ENCODE results near the gene RYR3.

Gene RYR3

DNA sequence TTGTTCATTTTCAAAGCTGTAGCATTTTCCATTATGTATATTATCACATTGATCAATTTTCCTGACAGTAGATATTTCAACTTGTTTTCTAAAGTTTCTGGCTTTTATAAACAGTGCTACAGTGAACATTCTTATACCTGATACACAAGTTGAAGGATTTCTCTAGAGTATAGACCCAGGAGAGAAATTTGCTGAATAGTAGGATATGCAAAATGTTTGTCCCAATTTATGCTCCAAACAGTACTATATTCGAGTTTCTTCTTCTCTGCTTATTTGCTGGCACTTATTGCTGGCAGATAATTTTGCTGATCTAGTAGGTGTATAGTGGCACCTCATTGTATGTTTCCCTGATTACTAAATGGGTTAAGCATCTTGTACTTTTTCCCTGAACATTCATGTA is 540.3 kb downstream of the RYR3 start:
- DNase-seq = no peak

GRCh38 chr15:33852094-33852493 is 541.3 kb downstream of the RYR3 start:
- no peak for DNase-seq

DNA sequence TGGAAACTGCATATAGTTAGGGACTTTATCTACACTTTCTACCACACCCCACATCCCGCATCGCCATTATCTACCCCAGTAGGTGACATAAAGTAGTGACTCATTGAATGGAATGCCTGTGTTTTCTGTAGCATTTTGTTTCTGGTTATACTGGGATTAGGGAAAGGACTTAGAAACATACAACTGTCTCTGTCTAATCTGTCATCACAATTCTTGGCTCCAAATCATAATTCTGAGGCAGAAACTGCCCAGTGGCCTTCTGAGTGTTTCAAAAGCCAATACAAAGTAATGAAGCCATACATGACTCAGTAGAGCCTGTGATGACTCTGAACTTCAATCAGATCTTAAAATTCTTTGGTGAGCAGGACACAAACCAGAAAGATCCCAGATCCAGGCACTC is 541.8 kb downstream of the RYR3 start:
- no peak for DNase-seq

GRCh38 chr15:33857726-33858125 is 547.0 kb downstream of the RYR3 start:
- DNase-seq = no peak

DNA sequence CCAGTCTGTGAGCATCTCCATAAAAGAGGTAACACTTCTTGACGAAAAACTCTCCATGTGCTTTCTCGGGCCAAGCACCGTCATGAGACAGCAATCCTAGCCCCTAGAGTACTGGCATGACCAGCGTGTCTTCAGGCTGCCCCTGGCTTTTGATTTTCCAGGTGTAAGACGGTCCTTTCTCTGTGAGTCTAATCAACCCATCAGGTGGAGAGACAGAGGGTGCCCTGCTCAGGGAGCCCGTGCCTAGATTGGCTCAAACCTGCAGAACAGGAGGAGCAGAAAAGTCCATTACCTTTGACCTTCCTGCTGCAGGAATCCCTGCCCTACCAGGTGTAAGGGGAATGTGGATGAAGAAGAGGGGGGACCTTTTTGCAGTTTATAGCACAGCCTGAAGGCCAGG is 548.1 kb downstream of the RYR3 start:
- no peak for DNase-seq

GRCh38 chr15:33859992-33860545 is 549.3 kb downstream of the RYR3 start:
- DNase-seq = no peak

DNA sequence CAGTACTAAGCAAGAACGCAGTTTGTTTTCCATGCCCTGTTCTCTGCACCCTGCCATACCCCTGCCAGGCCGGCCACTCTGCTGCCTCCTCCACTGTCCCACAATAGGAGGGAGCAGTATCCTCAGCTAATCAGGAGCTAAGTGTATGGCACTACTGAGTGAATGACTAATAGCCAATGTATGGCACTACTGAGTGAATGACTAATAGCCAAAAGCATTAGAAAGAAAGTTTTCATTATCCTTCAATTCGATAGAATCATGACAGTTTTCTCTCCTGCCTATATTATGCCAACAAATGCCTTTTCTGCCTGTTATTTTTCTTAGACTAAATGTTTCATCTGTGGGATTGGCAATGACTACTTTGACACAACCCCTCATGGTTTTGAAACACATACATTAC is 550.0 kb downstream of the RYR3 start:
- DNase-seq = no peak

GRCh38 chr15:33864360-33865075 is 553.8 kb downstream of the RYR3 start:
- DNase-seq = no peak

DNA sequence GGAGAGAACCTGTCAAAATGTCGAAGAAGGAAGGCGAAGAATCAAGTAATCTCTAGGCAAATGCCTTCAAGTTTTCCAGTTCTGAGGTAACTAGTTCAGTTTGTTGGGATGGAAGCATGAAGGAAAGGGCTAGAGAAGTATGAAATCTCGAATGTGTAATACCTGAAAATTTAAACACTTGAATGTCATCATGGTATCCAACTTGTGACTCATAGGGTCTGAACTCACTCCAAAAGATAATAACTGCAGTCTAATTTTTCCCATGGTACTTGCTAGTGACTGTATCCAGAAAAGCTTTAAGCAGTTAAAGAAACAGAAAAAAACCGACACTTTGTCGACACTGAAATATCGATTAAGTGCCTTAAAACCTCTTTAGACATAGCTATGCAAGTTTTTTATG is 554.6 kb downstream of the RYR3 start:
- no peak for DNase-seq

- DNase-seq = no peak
Measured at GRCh38 chr15:33866101-33866737, 555.5 kb downstream of the RYR3 start.

DNA sequence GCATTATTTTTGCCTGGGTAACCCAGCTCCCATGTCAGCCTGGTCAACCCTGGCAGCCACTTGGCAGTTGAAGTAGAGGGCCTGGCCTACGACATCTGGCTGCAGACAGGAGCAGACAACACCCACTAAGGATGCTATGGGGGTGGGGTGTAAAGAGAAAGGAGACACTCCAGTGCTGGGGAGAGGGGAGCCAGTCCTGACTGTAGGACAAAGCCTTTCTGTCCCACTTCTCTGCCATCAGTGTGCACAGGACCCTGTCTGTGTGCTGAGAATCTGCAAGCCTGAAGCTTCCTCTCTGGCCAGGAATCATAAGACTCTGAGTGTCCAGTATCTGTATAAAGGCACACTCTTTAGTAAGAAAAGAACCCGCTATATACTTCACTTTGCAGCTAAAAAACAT is 561.2 kb downstream of the RYR3 start:
- DNase-seq = no peak

DNA sequence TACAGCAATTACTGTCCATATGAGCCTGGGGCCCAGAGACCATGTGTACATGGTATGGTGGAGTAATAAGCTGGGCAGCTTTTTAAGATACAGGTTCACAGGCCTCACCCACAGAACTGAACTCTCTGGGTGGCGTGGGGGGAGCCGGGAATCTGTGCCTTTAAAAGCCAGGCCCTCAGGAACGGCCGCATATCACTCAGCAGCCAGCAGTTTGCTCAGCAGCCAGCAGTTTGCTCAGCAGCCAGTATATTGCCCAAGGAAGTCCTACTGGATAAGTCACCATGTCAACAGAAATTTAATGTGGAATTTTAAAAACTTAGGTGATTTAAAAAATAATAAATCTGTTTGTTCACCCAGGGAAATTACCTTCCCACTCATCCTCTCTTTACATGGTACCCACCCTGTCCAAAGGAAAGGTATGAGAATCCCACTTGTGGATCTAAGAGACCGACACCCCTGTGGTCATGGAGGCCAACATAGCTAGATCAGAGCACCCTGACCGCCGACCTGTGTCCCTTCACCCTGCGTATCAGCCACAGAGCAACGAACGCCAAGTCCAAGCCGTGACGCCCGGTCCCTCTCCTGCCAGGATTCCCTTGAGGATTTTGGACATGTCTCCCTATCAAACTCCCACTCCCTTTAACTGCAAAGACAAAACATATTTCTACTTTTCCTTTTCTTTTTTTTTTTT is 561.8 kb downstream of the RYR3 start:
- no peak for DNase-seq

DNA sequence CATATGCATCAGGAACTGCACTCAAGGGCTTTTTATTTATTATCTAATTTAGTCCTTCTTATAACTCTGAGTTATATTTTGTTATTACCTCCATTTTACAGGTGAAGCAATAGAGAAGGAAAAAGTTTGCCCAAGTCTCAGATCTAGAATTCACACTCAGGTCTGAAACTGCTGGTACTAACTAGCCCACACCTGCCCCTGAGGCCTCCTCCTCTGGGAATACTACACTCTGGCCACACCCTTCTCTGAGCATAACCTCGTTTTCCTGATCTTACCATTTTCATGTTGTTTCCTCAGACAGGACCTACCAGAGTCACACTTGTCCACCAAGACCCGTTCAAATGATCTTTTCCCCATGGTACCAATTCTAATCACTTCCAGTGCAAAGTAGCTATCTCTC is 563.4 kb downstream of the RYR3 start:
- no peak for DNase-seq

DNA sequence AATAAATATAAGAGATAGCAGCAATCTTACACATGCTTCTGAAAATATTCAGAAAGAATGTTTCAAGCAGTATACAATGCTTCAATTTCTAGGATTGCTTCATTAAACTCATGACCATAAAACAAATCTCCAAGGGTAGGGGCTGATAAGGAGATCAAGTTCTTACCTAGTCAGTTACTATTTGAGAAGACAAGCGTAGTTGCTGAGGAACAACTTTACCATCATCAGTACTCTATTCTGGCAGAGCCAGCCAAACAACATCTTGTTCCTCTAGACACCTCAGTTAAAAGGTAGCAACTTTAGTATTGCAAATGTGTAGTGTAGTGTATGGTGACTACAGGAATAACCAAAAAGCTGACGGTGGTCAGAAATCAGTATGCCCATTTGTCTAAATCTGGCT is 572.2 kb downstream of the RYR3 start:
- DNase-seq = no peak

DNA sequence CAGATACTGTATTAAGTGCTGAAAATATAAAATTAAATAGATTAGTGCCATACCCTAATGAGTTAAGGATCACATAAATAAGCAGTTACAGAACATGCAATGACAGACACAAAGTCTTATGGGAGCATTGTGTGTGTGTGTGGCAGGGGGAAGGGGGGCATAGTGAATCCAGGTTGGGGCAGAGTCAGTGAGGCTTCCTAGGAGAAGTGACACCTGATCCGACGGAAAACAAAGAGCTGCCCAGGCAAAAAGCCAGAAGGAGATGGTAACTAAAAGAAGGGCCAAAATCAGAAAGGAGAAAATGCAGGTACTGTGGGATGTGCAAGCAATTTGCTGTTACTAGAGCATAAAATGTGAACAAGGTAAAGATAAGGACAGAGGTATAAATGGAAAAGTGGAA is 577.4 kb downstream of the RYR3 start:
- DNase-seq = no peak

DNA sequence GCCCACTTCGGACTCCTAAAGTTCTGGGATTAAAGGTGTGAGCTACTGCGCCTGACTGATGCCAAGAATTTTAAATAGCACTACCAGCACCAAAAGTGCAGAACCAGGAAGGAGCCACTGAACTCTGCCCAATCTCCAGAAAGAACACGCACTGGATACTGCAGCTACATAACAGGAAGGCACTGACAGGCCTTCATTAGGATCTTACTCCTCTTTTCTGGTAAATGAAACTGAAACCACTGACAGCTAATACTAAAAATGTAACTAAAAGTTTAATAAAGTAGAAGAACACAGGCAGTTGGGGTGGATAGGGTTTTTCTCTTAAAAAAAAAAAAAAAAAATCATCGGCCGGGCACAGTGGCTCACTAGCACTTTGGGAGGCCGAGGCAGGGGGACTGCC is 583.4 kb downstream of the RYR3 start:
- DNase-seq = no peak

DNA sequence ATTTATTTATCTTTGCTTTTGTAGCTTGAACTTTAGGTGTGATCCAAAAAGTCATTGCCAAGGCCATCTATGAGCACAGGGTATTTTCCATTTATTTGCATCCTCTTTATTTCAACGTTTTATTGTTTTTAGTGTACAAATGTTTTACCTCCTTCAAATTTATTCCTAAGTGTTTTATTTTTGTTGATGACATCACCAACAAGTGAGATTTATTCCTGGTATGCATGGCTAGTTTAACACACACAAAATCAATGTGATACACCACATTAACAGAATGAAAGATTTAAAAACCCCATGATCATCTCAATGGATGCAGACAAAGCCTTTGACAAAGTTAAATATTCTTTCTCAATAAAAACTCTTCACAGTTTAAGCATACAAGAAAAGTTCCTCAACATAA is 591.3 kb downstream of the RYR3 start:
- no peak for DNase-seq

GRCh38 chr15:33903661-33904060 is 592.9 kb downstream of the RYR3 start:
- no peak for DNase-seq

- DNase-seq = no peak
Measured at GRCh38 chr15:33907326-33907725, 596.6 kb downstream of the RYR3 start.

- no peak for DNase-seq
Measured at GRCh38 chr15:33908406-33908805, 597.6 kb downstream of the RYR3 start.

DNA sequence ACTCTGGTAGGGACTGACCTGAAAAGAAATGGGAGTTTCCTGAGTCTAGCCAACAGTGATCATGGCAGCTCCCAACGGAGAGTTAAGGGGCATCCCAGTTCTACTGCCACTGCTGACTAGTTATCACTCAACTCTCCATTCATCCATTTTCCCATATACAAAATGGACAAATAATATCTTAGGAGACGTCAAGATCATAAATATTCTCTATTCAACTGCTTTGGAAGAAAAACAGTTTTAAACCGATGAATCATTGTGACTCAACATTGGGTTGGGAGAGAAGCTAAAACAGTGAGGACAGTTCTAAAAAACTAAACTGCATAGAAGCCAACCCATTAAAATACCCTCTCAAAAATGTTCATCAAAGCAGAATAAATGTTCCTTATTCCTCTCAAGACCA is 600.0 kb downstream of the RYR3 start:
- DNase-seq = no peak

GRCh38 chr15:33912326-33912725 is 601.6 kb downstream of the RYR3 start:
- DNase-seq = no peak

DNA sequence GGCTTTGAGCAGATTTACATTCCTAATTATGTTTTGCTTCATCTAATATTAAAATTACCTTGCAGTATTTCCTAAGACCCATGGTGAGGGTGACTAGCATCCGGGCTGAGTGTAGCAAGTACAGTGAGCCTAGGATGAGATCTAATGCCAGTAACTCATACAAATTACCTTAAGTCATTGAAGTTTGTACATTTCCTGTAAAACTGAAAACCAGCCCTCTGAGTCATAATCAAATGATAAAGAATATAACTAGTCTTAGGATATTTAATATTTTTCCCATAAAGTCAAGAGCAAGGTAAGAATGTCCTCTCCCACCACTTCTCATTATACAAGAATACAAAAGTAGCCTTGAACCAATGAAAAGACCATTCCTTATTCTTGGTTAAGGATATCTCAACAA is 602.7 kb downstream of the RYR3 start:
- DNase-seq = no peak
